Endodermal cell (in vitro differentiated cells): ENCODE results near the gene HES4. TPM values are rescaled to one million over a fixed set of nuclear protein-coding genes. Genes with fewer than 3 reads are reported as not detected.

Experiments
- DNase-seq: peaks from one replicate; pipeline ENCODE4 v3.0.0-alpha.2; 2017
- H3K27ac ChIP-seq: 2 replicates; pipeline ENCODE4 v1.5.1; 2013; ENCODE audit warnings: mild to moderate bottlenecking, low read depth, low read length, moderate library complexity
- H3K27me3 ChIP-seq: 2 replicates; pipeline ENCODE4 v1.6.1; 2013; ENCODE audit warnings: mild to moderate bottlenecking, low read length, moderate library complexity; ENCODE audit not compliant: insufficient read depth, control insufficient read depth, poor library complexity, severe bottlenecking
- H3K36me3 ChIP-seq: 2 replicates; pipeline ENCODE4 v1.7.0; 2013; ENCODE audit warnings: mild to moderate bottlenecking, low read length, moderate library complexity; ENCODE audit not compliant: control insufficient read depth, insufficient read depth
- H3K4me1 ChIP-seq: one replicate; pipeline ENCODE4 v1.7.0; 2013; ENCODE audit warnings: low read length; ENCODE audit not compliant: control insufficient read depth, insufficient read depth
- H3K4me3 ChIP-seq: 2 replicates; pipeline ENCODE4 v1.5.1; 2013; ENCODE audit warnings: mild to moderate bottlenecking, low read length, moderate library complexity
- H3K9ac ChIP-seq: 2 replicates; pipeline ENCODE4 v1.6.1; 2013; ENCODE audit warnings: mild to moderate bottlenecking, low read length, moderate library complexity; ENCODE audit not compliant: poor library complexity, severe bottlenecking; ENCODE audit errors: extremely low read depth
- H3K9me3 ChIP-seq: 2 replicates; pipeline ENCODE4 v1.6.1; 2013; ENCODE audit warnings: mild to moderate bottlenecking, low read length, moderate library complexity; ENCODE audit not compliant: control insufficient read depth
- H3K27ac Mint-ChIP-seq: 2 replicates; pipeline ENCODE4 v1.8.0; 2020; ENCODE audit warnings: mixed read lengths
- H3K27me3 Mint-ChIP-seq: 2 replicates; pipeline ENCODE4 v1.8.0; 2021; ENCODE audit warnings: mild to moderate bottlenecking, mixed read lengths; ENCODE audit not compliant: insufficient read depth
- H3K36me3 Mint-ChIP-seq: 2 replicates; pipeline ENCODE4 v1.8.0; 2020; ENCODE audit warnings: low read depth, mixed read lengths
- H3K4me1 Mint-ChIP-seq: 2 replicates; pipeline ENCODE4 v1.8.0; 2020; ENCODE audit warnings: mixed read lengths
- H3K4me3 Mint-ChIP-seq: 2 replicates; pipeline ENCODE4 v1.8.0; 2020; ENCODE audit warnings: mild to moderate bottlenecking, moderate library complexity, mixed read lengths
- H3K9me3 Mint-ChIP-seq: 2 replicates; pipeline ENCODE4 v1.8.0; 2020; ENCODE audit warnings: mild to moderate bottlenecking, mixed read lengths
- CTCF ChIP-seq: fragments of 200-600 bp; sonication (generic); conservative IDR thresholded peaks from 2 replicates; pipeline ENCODE4 v1.5.0; 2021; ENCODE audit warnings: antibody characterized with exemption, mild to moderate bottlenecking
- WGBS, 2 experiments: methylation state at CpG; one replicate each; pipeline versions ENCODE4 v1.1.5 to v1.1.7; 2013; ENCODE audit warnings: missing lambda C conversion rate in 2 of 2, mixed read lengths in 1 of 2; ENCODE audit not compliant: insufficient coverage in 1 of 2, insufficient read length in 1 of 2; 5-methylcytosine and 5-hydroxymethylcytosine counted together
- total RNA-seq, 2 donors: library from RNA; stranded (reverse); fragmentation: NEBNext Ultra II Directional in 1 of 2; extraction: Animal tissue kit (Norgen Biotek cat#: 25700) in 1 of 2; gene quantifications; 2 replicates in 1 of 2; 3 replicates in 1 of 2; pipeline ENCODE4 v1.2.1, GENCODE V29; 2021

HES4 gene
- total RNA-seq, 2 donors from 2014 or later, result 16.1 to 19.7 TPM

- Mint-ChIP-seq H3K4me1 (peaks cover 12% of the 10 kb centered on the region), H3K27me3 (no peaks in the 10 kb centered on the region), H3K27ac (no peak overlapping the region), H3K9me3 (no peaks in the 10 kb centered on the region), H3K36me3 (peaks cover 65% of the 10 kb centered on the region), H3K4me3 (no peak overlapping the region)
- Histone ChIP-seq H3K27me3 (no peaks in the 10 kb centered on the region), H3K4me1 (no peaks in the 10 kb centered on the region), H3K27ac (no peak overlapping the region), H3K9me3 (no peaks in the 10 kb centered on the region), H3K36me3 (peaks cover 76% of the 10 kb centered on the region), H3K9ac (no peak overlapping the region), H3K4me3 (no peak overlapping the region)
- no peak for DNase-seq
- TF ChIP-seq CTCF, result no peak
- 88 to 92% methylated on average over 23 to 32 of the region's 32 CpGs for WGBS, 2 experiments
These were observed 46.2 kb downstream of the HES4 start for GRCh38 chr1:953524-954320.

GRCh38 chr1:952603-953002 is 47.3 kb downstream of the HES4 start:
- no peak for TF ChIP-seq CTCF
- H3K36me3 Mint-ChIP-seq, result peaks cover 71% of the 10 kb centered on the region
- DNase-seq, result no peak
- no peak overlapping the region for H3K27ac ChIP-seq
- no peaks in the 10 kb centered on the region for H3K27me3 ChIP-seq
- H3K4me1 Mint-ChIP-seq, result peaks cover 7% of the 10 kb centered on the region
- H3K9me3 Mint-ChIP-seq, result no peaks in the 10 kb centered on the region
- H3K4me3 ChIP-seq, result no peak overlapping the region
- peaks cover 84% of the 10 kb centered on the region for H3K36me3 ChIP-seq
- no peaks in the 10 kb centered on the region for H3K9me3 ChIP-seq
- 94 to 95% methylated on average over 5 to 7 of the region's 7 CpGs for WGBS, 2 experiments
- H3K4me3 Mint-ChIP-seq, result no peak overlapping the region
- H3K9ac ChIP-seq, result no peak overlapping the region
- no peak overlapping the region for H3K27ac Mint-ChIP-seq
- H3K27me3 Mint-ChIP-seq, result no peaks in the 10 kb centered on the region
- H3K4me1 ChIP-seq, result no peaks in the 10 kb centered on the region

- Histone ChIP-seq H3K27me3 (no peaks in the 10 kb centered on the region), H3K4me1 (no peaks in the 10 kb centered on the region), H3K9me3 (no peaks in the 10 kb centered on the region), H3K36me3 (peaks cover 86% of the 10 kb centered on the region), H3K27ac (no peak overlapping the region), H3K9ac (no peak overlapping the region), H3K4me3 (no peak overlapping the region)
- Mint-ChIP-seq H3K36me3 (peaks cover 70% of the 10 kb centered on the region), H3K27me3 (no peaks in the 10 kb centered on the region), H3K4me1 (peaks cover 4% of the 10 kb centered on the region), H3K27ac (no peak overlapping the region), H3K4me3 (no peak overlapping the region), H3K9me3 (no peaks in the 10 kb centered on the region)
- no peak for TF ChIP-seq CTCF
- WGBS, 2 experiments, result 94 to 95% methylated on average over 12 to 15 of the region's 15 CpGs
- no peak for DNase-seq
These were observed 47.7 kb downstream of the HES4 start for GRCh38 chr1:952201-952600.
